Fibroblast of lung (primary cell): ENCODE measurements around the gene MYLK3.

Experiments used
- EZH2 ChIP-seq: IDR thresholded peaks from 2 replicates; pipeline ENCODE4 v1.5.1; 2012; ENCODE audit warnings: low read length, control low read depth, mild to moderate bottlenecking; ENCODE audit errors: missing control alignments
- TF ChIP-seq, protein P1 (sequence below), 2 donors: IDR thresholded peaks in 1 of 2; conservative IDR thresholded peaks in 1 of 2; 1 replicate in 1 of 2; 2 replicates in 1 of 2; pipeline ENCODE4 v1.5.1; 2011 to 2012; ENCODE audit warnings: low read length in 2 of 2, control low read depth in 1 of 2, inconsistent platforms in 1 of 2, low read depth in 1 of 2, mild to moderate bottlenecking in 1 of 2

DNA sequence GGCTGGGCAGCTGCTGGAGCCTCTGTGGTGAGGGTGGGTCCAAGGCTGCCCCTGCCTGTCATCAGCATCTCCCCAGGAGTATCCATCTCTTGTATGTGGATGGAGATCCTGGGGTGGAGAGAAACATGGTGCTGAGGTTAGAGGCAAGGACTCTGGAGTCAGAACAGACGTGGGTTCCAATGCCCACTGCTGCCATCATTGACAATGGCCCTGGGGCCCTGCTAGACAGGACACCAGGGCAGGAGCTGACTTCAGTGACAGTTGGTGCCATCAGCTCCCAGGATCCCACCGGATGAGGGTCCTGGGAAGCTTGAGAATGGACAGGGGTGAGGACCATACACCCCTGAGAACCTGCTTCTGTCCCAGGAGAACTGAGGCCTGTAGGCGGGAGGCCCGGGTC, 15.6 kb downstream of the MYLK3 start:
- TF ChIP-seq, protein P1, sequence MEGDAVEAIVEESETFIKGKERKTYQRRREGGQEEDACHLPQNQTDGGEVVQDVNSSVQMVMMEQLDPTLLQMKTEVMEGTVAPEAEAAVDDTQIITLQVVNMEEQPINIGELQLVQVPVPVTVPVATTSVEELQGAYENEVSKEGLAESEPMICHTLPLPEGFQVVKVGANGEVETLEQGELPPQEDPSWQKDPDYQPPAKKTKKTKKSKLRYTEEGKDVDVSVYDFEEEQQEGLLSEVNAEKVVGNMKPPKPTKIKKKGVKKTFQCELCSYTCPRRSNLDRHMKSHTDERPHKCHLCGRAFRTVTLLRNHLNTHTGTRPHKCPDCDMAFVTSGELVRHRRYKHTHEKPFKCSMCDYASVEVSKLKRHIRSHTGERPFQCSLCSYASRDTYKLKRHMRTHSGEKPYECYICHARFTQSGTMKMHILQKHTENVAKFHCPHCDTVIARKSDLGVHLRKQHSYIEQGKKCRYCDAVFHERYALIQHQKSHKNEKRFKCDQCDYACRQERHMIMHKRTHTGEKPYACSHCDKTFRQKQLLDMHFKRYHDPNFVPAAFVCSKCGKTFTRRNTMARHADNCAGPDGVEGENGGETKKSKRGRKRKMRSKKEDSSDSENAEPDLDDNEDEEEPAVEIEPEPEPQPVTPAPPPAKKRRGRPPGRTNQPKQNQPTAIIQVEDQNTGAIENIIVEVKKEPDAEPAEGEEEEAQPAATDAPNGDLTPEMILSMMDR (conservative IDR thresholded peaks at IDR 0.05 in 1 of 2, IDR thresholded peaks at IDR 0.05 in 1 of 2; ENCODE audit: low read depth in 1 of 2, low read length in 2 of 2), result no peak
- TF ChIP-seq EZH2, result no peak
